OCI-LY7 (cell line): ENCODE measurements around the gene GAS7.
"Not testable (repeated sequence)": the region's sequence is repeated elsewhere in the genome, so short reads cannot be mapped to it uniquely, and the experiment has no call there.

Source experiments
- EZH2phosphoT487 ChIP-seq: fragments of 200-600 bp; sonication (generic); IDR thresholded peaks from 2 replicates; pipeline ENCODE4 v1.6.1; 2018; ENCODE audit warnings: low read depth, borderline replicate concordance, mild to moderate bottlenecking, mixed run types, antibody characterized with exemption, low read length, moderate library complexity, mixed read lengths
- TF ChIP-seq, protein P1 (sequence below): fragments of 200-600 bp; sonication (generic); conservative IDR thresholded peaks from 2 replicates; pipeline ENCODE4 v1.5.1; 2014; ENCODE audit warnings: mild to moderate bottlenecking, antibody characterized with exemption, low read length, moderate library complexity, mixed read lengths

DNA sequence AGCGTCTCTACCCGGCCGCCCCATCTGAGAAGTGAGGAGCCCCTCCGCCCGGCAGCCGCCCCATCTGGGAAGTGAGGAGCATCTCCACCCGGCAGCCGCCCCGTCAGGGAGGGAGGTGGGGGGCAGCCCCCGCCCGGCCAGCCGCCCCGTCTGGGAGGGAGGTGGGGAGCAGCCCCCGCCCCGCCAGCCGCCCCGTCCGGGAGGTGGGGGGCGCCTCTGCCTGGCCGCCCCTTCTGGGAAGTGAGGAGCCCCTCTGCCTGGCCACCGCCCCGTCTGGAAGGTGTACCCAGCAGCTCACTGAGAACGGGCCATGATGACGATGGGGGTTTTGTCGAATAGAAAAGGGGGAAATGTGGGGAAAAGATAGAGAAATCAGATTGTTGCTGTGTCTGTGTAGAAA lies 140.9 kb downstream of the GAS7 start:
- TF ChIP-seq, protein P1, sequence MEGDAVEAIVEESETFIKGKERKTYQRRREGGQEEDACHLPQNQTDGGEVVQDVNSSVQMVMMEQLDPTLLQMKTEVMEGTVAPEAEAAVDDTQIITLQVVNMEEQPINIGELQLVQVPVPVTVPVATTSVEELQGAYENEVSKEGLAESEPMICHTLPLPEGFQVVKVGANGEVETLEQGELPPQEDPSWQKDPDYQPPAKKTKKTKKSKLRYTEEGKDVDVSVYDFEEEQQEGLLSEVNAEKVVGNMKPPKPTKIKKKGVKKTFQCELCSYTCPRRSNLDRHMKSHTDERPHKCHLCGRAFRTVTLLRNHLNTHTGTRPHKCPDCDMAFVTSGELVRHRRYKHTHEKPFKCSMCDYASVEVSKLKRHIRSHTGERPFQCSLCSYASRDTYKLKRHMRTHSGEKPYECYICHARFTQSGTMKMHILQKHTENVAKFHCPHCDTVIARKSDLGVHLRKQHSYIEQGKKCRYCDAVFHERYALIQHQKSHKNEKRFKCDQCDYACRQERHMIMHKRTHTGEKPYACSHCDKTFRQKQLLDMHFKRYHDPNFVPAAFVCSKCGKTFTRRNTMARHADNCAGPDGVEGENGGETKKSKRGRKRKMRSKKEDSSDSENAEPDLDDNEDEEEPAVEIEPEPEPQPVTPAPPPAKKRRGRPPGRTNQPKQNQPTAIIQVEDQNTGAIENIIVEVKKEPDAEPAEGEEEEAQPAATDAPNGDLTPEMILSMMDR = not testable (repeated sequence)
- not testable (repeated sequence) for TF ChIP-seq EZH2phosphoT487
